ENCODE measurements around the gene TAF1A. TPM values are rescaled to one million over a fixed set of nuclear protein-coding genes. Genes with fewer than 3 reads are reported as not detected.

Gene TAF1A
- total RNA-seq: 10 to 100 TPM; 16.2 to 24.9 TPM
- polyA plus RNA-seq (2013, experiment 1 of 2): 22.9 TPM
- polyA plus RNA-seq (2013, experiment 2 of 2): 20.2 TPM
- long read RNA-seq, experiment 1, partial matches to known transcripts: 1 of 4 reads
- long read RNA-seq, experiment 1, other reads (novel, unspliced or antisense): 2 of 4 reads
- long read RNA-seq, experiment 2, transcript TAF1A-202 (11 exons, 1,894 nt): major isoform, 11 of 24 reads
- long read RNA-seq, experiment 2, partial matches to known transcripts: 4 of 24 reads
- long read RNA-seq, experiment 2, other reads (novel, unspliced or antisense): 8 of 24 reads
- long read RNA-seq, experiment 3, transcript TAF1A-202 (11 exons, 1,894 nt): major isoform, 20 of 46 reads
- long read RNA-seq, experiment 3, partial matches to known transcripts: 6 of 46 reads
- long read RNA-seq, experiment 3, other reads (novel, unspliced or antisense): 19 of 46 reads
- long read RNA-seq, experiment 4, transcript TAF1A-202 (11 exons, 1,894 nt): major isoform, 34 of 69 reads
- long read RNA-seq, experiment 4, partial matches to known transcripts: 21 of 69 reads
- long read RNA-seq, experiment 4, other reads (novel, unspliced or antisense): 13 of 69 reads

- H3K9ac ChIP-seq (ENCODE audit: extremely low read depth, low read length, poor library complexity, severe bottlenecking): peak within 1 kb of the TSS; percentile 73
- Mint-ChIP-seq H3K9me3 (peaks cover 5% of the 10 kb centered on the region), H3K4me1 (peaks cover 27% of the 10 kb centered on the region), H3K27me3 (ENCODE audit: insufficient read depth) (peaks cover 8% of the 10 kb centered on the region), H3K4me3 (peak within 1 kb of the TSS; percentile 89), H3K36me3 (ENCODE audit: low read depth) (peaks cover 20% of the 10 kb centered on the region), H3K27ac (peak within 1 kb of the TSS; percentile 95)
- DNase-seq: peak; percentile 94
- H3K27ac ChIP-seq (ENCODE audit: low read depth, low read length): no peak within 1 kb of the TSS
- 0% methylated on average over 25 to 41 of the region's 41 CpGs for WGBS, 2 experiments (ENCODE audit: insufficient coverage in 1 of 2, insufficient read length in 1 of 2)
- H3K36me3 ChIP-seq (ENCODE audit: control insufficient read depth, insufficient read depth, low read length): peaks cover 17% of the 10 kb centered on the region
- peak within 1 kb of the TSS; percentile 91 for H3K4me3 ChIP-seq (ENCODE audit: low read length)
- no peak for TF ChIP-seq CTCF (conservative IDR thresholded peaks at IDR 0.05)
- peaks cover 3% of the 10 kb centered on the region for H3K4me1 ChIP-seq (ENCODE audit: control insufficient read depth, insufficient read depth, low read length)
- H3K27me3 ChIP-seq (ENCODE audit: control insufficient read depth, insufficient read depth, low read length, poor library complexity, severe bottlenecking): peaks cover 23% of the 10 kb centered on the region
- peaks cover 4% of the 10 kb centered on the region for H3K9me3 ChIP-seq (ENCODE audit: control insufficient read depth, low read length)
These were observed at the start of gene TAF1A for GRCh38 chr1:222589462-222590302. TSS of gene TAF1A (minus strand) at chr1:222589933.

GRCh38 chr1:222634180-222635013 lies 44.7 kb upstream of the TAF1A start:
- WGBS, 2 experiments (ENCODE audit: insufficient coverage in 1 of 2, insufficient read length in 1 of 2): 54 to 86% methylated on average over 1 to 7 of the region's 7 CpGs
- Histone ChIP-seq H3K36me3 (ENCODE audit: control insufficient read depth, insufficient read depth, low read length) (peaks cover 79% of the 10 kb centered on the region), H3K9ac (ENCODE audit: extremely low read depth, low read length, poor library complexity, severe bottlenecking) (no peak overlapping the region), H3K9me3 (ENCODE audit: control insufficient read depth, low read length) (no peaks in the 10 kb centered on the region), H3K4me1 (ENCODE audit: control insufficient read depth, insufficient read depth, low read length) (no peaks in the 10 kb centered on the region), H3K27ac (ENCODE audit: low read depth, low read length) (no peak overlapping the region), H3K27me3 (ENCODE audit: control insufficient read depth, insufficient read depth, low read length, poor library complexity, severe bottlenecking) (no peaks in the 10 kb centered on the region), H3K4me3 (ENCODE audit: low read length) (no peak overlapping the region)
- peaks cover 64% of the 10 kb centered on the region for H3K36me3 Mint-ChIP-seq (ENCODE audit: low read depth)
- no peak overlapping the region for H3K4me3 Mint-ChIP-seq
- peak; percentile 90 for TF ChIP-seq CTCF (conservative IDR thresholded peaks at IDR 0.05)
- H3K27ac Mint-ChIP-seq: no peak overlapping the region
- peak; percentile 83 for DNase-seq
- H3K27me3 Mint-ChIP-seq (ENCODE audit: insufficient read depth): no peaks in the 10 kb centered on the region
- H3K9me3 Mint-ChIP-seq: no peaks in the 10 kb centered on the region
- no peaks in the 10 kb centered on the region for H3K4me1 Mint-ChIP-seq

GRCh38 chr1:222632749-222633148 lies 43.0 kb upstream of the TAF1A start:
- Mint-ChIP-seq H3K27me3 (ENCODE audit: insufficient read depth) (no peaks in the 10 kb centered on the region), H3K27ac (no peak overlapping the region), H3K4me1 (no peaks in the 10 kb centered on the region), H3K36me3 (ENCODE audit: low read depth) (peaks cover 68% of the 10 kb centered on the region), H3K4me3 (no peak overlapping the region), H3K9me3 (no peaks in the 10 kb centered on the region)
- Histone ChIP-seq H3K9ac (ENCODE audit: extremely low read depth, low read length, poor library complexity, severe bottlenecking) (no peak overlapping the region), H3K4me1 (ENCODE audit: control insufficient read depth, insufficient read depth, low read length) (no peaks in the 10 kb centered on the region), H3K27ac (ENCODE audit: low read depth, low read length) (no peak overlapping the region), H3K9me3 (ENCODE audit: control insufficient read depth, low read length) (no peaks in the 10 kb centered on the region), H3K27me3 (ENCODE audit: control insufficient read depth, insufficient read depth, low read length, poor library complexity, severe bottlenecking) (no peaks in the 10 kb centered on the region), H3K36me3 (ENCODE audit: control insufficient read depth, insufficient read depth, low read length) (peaks cover 79% of the 10 kb centered on the region), H3K4me3 (ENCODE audit: low read length) (no peak overlapping the region)
- 95 to 100% methylated on average over 1 to 2 of the region's 2 CpGs for WGBS, 2 experiments (ENCODE audit: insufficient coverage in 1 of 2, insufficient read length in 1 of 2)
- DNase-seq: no peak
- no peak for TF ChIP-seq CTCF (conservative IDR thresholded peaks at IDR 0.05)
